ENCODE measurements around the gene DPH6. TPM values are rescaled to one million over a fixed set of nuclear protein-coding genes. Genes with fewer than 3 reads are reported as not detected.
"Not testable (repeated sequence)": the region's sequence is repeated elsewhere in the genome, so short reads cannot be mapped to it uniquely, and the experiment has no call there.

DPH6 gene
- total and polyA plus RNA-seq, 7 donors, result 5.5 to 26.0 (median 18.0) TPM

GRCh38 chr15:35394416-35394815, 151.5 kb downstream of the DPH6 start:
- no peak for DNase-seq
- H3K36me3 ChIP-seq (ENCODE audit: insufficient read depth in 1 of 2, low read depth in 1 of 2), result no peaks in the 10 kb centered on the region
- TF ChIP-seq, protein P1, sequence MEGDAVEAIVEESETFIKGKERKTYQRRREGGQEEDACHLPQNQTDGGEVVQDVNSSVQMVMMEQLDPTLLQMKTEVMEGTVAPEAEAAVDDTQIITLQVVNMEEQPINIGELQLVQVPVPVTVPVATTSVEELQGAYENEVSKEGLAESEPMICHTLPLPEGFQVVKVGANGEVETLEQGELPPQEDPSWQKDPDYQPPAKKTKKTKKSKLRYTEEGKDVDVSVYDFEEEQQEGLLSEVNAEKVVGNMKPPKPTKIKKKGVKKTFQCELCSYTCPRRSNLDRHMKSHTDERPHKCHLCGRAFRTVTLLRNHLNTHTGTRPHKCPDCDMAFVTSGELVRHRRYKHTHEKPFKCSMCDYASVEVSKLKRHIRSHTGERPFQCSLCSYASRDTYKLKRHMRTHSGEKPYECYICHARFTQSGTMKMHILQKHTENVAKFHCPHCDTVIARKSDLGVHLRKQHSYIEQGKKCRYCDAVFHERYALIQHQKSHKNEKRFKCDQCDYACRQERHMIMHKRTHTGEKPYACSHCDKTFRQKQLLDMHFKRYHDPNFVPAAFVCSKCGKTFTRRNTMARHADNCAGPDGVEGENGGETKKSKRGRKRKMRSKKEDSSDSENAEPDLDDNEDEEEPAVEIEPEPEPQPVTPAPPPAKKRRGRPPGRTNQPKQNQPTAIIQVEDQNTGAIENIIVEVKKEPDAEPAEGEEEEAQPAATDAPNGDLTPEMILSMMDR (IDR thresholded peaks at IDR 0.05), result no peak
- no peaks in the 10 kb centered on the region for H3K9me3 ChIP-seq
- no peaks in the 10 kb centered on the region for H3K27me3 ChIP-seq (ENCODE audit: insufficient read depth in 3 of 3, low read length in 2 of 3)
- no peak overlapping the region for H3K27ac ChIP-seq
- 91 to 99% (median 98%) methylated on average over 2 of the region's 2 CpGs for WGBS, 3 donors
- H3K4me1 ChIP-seq, result no peaks in the 10 kb centered on the region
- ATAC-seq, result no peak
- no peak overlapping the region for H3K4me3 ChIP-seq
- intact Hi-C loops (cut with DNase I), result no loop called here

- no peaks in the 10 kb centered on the region for H3K9me3 ChIP-seq
- no peak overlapping the region for H3K4me3 ChIP-seq
- WGBS, 3 donors, result 48 to 53% (median 51%) methylated on average over 2 of the region's 2 CpGs
- H3K27me3 ChIP-seq (ENCODE audit: insufficient read depth in 3 of 3, low read length in 2 of 3), result no peaks in the 10 kb centered on the region
- no peaks in the 10 kb centered on the region for H3K36me3 ChIP-seq (ENCODE audit: insufficient read depth in 1 of 2, low read depth in 1 of 2)
- intact Hi-C loops (cut with DNase I), result no loop called here
- TF ChIP-seq, protein P1 (IDR thresholded peaks at IDR 0.05), result no peak
- no peaks in the 10 kb centered on the region for H3K4me1 ChIP-seq
- no peak for ATAC-seq
- no peak for DNase-seq
- H3K27ac ChIP-seq, result no peak overlapping the region
Observed at GRCh38 chr15:35393398-35393797, 152.6 kb downstream of the DPH6 start.

DNA sequence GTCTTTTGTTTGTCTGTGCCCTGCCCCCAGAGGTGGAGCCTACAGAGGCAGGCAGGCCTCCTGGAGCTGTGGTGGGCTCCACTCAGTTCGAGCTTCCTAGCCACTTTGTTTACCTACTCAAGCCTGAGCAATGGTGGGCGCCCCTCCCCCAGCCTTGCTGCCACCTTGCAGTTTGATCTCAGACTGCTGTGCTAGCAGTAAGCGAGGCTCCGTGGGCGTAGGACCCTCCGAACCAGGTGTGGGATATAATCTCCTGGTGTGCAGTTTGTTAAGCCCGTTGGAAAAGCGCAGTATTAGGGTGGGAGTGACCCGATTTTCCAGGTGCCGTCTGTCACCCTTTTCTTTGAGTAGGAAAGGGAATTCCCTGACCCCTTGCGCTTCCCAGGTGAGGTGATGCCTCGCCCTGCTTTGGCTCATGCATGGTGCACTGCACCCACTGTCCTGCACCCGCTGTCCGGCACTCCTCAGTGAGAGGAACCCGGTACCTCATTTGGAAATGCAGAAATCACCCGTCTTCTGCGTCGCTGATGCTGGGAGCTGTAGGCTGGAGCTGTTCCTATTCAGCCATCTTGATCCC, 154.5 kb downstream of the DPH6 start:
- H3K4me3 ChIP-seq; DNase-seq; H3K27ac ChIP-seq; ATAC-seq; H3K4me1 ChIP-seq; H3K27me3 ChIP-seq (ENCODE audit: insufficient read depth in 3 of 3, low read length in 2 of 3); intact Hi-C loops (cut with DNase I); H3K9me3 ChIP-seq; H3K36me3 ChIP-seq (ENCODE audit: insufficient read depth in 1 of 2, low read depth in 1 of 2): not testable (repeated sequence)
- 97 to 98% (median 97%) methylated on average over 18 of the region's 18 CpGs for WGBS, 3 donors

DNA sequence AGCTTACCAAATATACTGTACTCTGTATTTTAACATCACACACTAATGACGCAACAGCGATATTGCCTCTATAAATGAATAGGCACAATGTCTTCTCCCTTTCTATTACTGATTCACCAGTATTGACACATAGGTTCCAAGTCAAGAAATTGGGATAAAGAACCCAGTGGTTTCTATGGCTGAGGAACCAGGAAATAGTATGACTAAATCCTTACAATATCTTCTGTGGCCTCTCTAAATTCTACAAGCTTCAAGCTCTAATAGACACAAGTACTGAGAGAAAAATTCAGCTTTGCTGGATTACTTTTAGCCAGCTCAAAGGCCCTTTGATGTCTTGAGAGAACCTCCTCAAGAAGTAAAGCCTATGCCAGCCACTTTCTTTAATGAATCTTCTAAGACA, 162.5 kb downstream of the DPH6 start:
- no peaks in the 10 kb centered on the region for H3K27me3 ChIP-seq (ENCODE audit: insufficient read depth in 3 of 3, low read length in 2 of 3)
- TF ChIP-seq, protein P1 (IDR thresholded peaks at IDR 0.05), result no peak
- WGBS, 3 donors, result 99 to 100% (median 100%) methylated on average over 2 of the region's 2 CpGs
- ATAC-seq (no peak), DNase-seq (no peak)
- H3K4me1 ChIP-seq, result no peaks in the 10 kb centered on the region
- no peak overlapping the region for H3K4me3 ChIP-seq
- intact Hi-C loops (cut with DNase I), result no loop called here
- peaks cover 0 to 13% of the 10 kb centered on the region in 2 donors for H3K36me3 ChIP-seq (ENCODE audit: insufficient read depth in 1 of 2, low read depth in 1 of 2)
- no peaks in the 10 kb centered on the region for H3K9me3 ChIP-seq
- no peak overlapping the region for H3K27ac ChIP-seq

DNA sequence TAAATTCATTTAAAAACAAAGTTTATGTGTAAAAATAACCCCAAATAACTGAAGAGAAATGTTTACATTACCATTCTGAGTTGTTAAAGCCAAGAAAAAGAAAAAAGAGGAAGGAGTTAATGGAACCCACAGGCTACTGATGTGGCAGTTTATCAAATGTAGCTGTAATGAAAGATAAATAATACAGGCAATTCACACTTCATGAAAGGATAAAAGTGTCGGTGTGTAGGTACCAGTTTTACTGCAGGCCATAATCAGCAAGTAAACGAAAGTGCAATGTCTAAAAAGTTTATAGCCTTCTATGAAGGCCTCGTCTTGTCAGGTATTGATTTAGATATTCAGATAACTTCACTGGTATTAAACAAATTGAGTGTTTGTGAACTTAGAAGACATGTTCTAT, 164.6 kb downstream of the DPH6 start:
- intact Hi-C loops (cut with DNase I), result no loop called here
- no peaks in the 10 kb centered on the region for H3K27me3 ChIP-seq (ENCODE audit: insufficient read depth in 3 of 3, low read length in 2 of 3)
- TF ChIP-seq, protein P1 (IDR thresholded peaks at IDR 0.05), result no peak
- no peak for ATAC-seq
- H3K4me1 ChIP-seq, result no peaks in the 10 kb centered on the region
- H3K4me3 ChIP-seq, result no peak overlapping the region
- no peak for DNase-seq
- H3K27ac ChIP-seq, result no peak overlapping the region
- peaks cover 0 to 13% of the 10 kb centered on the region in 2 donors for H3K36me3 ChIP-seq (ENCODE audit: insufficient read depth in 1 of 2, low read depth in 1 of 2)
- WGBS, 3 donors, result 60 to 72% (median 65%) methylated on average over 3 of the region's 3 CpGs
- no peaks in the 10 kb centered on the region for H3K9me3 ChIP-seq

Measured in psoas muscle (tissue), 8 donors.